SU-DHL-6 (cell line): ENCODE data around the gene C2CD3.

Experiments used
- H2AFZ ChIP-seq: fragments of 200-600 bp; sonication (generic); 2 replicates; pipeline ENCODE4 v1.6.1; 2014; ENCODE audit warnings: low read depth, mild to moderate bottlenecking, moderate library complexity, mixed read lengths, antibody characterized with exemption, low read length; ENCODE audit not compliant: severe bottlenecking
- H3F3A ChIP-seq: fragments of 200-600 bp; shearing (Covaris generic); 2 replicates; pipeline ENCODE4 v1.6.0; 2016; ENCODE audit warnings: antibody characterized with exemption, mild to moderate bottlenecking; ENCODE audit not compliant: insufficient read depth
- H3K27ac ChIP-seq: fragments of 200-600 bp; sonication (generic); 2 replicates; pipeline ENCODE4 v1.5.1; 2016; ENCODE audit warnings: low read depth, mild to moderate bottlenecking, low read length, moderate library complexity, mixed read lengths
- H3K27me3 ChIP-seq: fragments of 200-600 bp; sonication (generic), shearing (Covaris generic); 2 replicates; pipeline ENCODE4 v1.6.0; 2014; ENCODE audit warnings: mild to moderate bottlenecking, low read length
- H3K36me3 ChIP-seq: fragments of 200-600 bp; sonication (generic); 2 replicates; pipeline ENCODE4 v1.6.1; 2014; ENCODE audit warnings: mild to moderate bottlenecking, low read length, mixed read lengths
- H3K4me2 ChIP-seq: fragments of 300-600, 200-600 bp; shearing (Covaris generic), sonication (generic); 2 replicates; pipeline ENCODE4 v1.6.0; 2014; ENCODE audit warnings: low read length, low read depth, mild to moderate bottlenecking; ENCODE audit not compliant: poor library complexity, severe bottlenecking
- H3K4me3 ChIP-seq: fragments of 200-600 bp; sonication (generic); 2 replicates; pipeline ENCODE4 v1.5.1; 2014; ENCODE audit warnings: antibody characterized with exemption, low read length, mild to moderate bottlenecking, mixed read lengths; ENCODE audit not compliant: insufficient read depth, poor library complexity, severe bottlenecking
- H3K79me2 ChIP-seq: fragments of 200-600 bp; sonication (generic); 2 replicates; pipeline ENCODE4 v1.6.1; 2014; ENCODE audit warnings: mild to moderate bottlenecking, low read length, moderate library complexity; ENCODE audit not compliant: insufficient read depth
- H3K9ac ChIP-seq: fragments of 200-600 bp; sonication (generic); 2 replicates; pipeline ENCODE4 v1.7.0; 2014; ENCODE audit warnings: mild to moderate bottlenecking, low read length
- H3K9me2 ChIP-seq: fragments of 200-600 bp; sonication (generic); replicated peaks from 2 replicates; pipeline ENCODE4 v1.6.1; 2014; ENCODE audit warnings: low read length; ENCODE audit not compliant: insufficient read depth
- H3K9me3 ChIP-seq: fragments of 200-600 bp; sonication (generic); 2 replicates; pipeline ENCODE4 v1.6.1; 2014; ENCODE audit warnings: low read length, mixed read lengths; ENCODE audit not compliant: insufficient read depth
- H4K20me1 ChIP-seq: fragments of 200-600 bp; sonication (generic); 2 replicates; pipeline ENCODE4 v1.6.1; 2014; ENCODE audit warnings: low read depth, mild to moderate bottlenecking, antibody characterized with exemption, low read length, moderate library complexity, mixed read lengths
- EZH2phosphoT487 ChIP-seq: fragments of 200-600 bp; sonication (generic), shearing (Covaris generic); conservative IDR thresholded peaks from 2 replicates; pipeline ENCODE4 v1.6.1; 2018; ENCODE audit warnings: mild to moderate bottlenecking, antibody characterized with exemption, low read length, moderate library complexity, mixed read lengths
- TF ChIP-seq, protein P1 (sequence below): fragments of 200-600 bp; sonication (generic); IDR thresholded peaks from one replicate; pipeline ENCODE4 v1.5.1; 2017; ENCODE audit warnings: antibody characterized with exemption, mild to moderate bottlenecking, low read length, moderate library complexity; ENCODE audit not compliant: insufficient read depth, poor library complexity, severe bottlenecking

Gene C2CD3

GRCh38 chr11:73963861-73964260 lies 206.9 kb downstream of the C2CD3 start:
- H3K79me2 ChIP-seq, result no peaks in the 10 kb centered on the region
- H3K4me3 ChIP-seq, result no peak overlapping the region
- TF ChIP-seq, protein P1, sequence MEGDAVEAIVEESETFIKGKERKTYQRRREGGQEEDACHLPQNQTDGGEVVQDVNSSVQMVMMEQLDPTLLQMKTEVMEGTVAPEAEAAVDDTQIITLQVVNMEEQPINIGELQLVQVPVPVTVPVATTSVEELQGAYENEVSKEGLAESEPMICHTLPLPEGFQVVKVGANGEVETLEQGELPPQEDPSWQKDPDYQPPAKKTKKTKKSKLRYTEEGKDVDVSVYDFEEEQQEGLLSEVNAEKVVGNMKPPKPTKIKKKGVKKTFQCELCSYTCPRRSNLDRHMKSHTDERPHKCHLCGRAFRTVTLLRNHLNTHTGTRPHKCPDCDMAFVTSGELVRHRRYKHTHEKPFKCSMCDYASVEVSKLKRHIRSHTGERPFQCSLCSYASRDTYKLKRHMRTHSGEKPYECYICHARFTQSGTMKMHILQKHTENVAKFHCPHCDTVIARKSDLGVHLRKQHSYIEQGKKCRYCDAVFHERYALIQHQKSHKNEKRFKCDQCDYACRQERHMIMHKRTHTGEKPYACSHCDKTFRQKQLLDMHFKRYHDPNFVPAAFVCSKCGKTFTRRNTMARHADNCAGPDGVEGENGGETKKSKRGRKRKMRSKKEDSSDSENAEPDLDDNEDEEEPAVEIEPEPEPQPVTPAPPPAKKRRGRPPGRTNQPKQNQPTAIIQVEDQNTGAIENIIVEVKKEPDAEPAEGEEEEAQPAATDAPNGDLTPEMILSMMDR, result no peak
- TF ChIP-seq EZH2phosphoT487, result no peak
- no peak overlapping the region for H3K27ac ChIP-seq
- no peaks in the 10 kb centered on the region for H3K27me3 ChIP-seq
- no peaks in the 10 kb centered on the region for H3F3A ChIP-seq
- no peaks in the 10 kb centered on the region for H3K9me2 ChIP-seq
- H3K4me2 ChIP-seq, result no peak overlapping the region
- 0 out of 2 replicates have a peak overlapping the region, but pooled peaks have one; percentile 14 for H3K9ac ChIP-seq
- no peaks in the 10 kb centered on the region for H3K9me3 ChIP-seq
- H4K20me1 ChIP-seq, result no peaks in the 10 kb centered on the region
- H3K36me3 ChIP-seq, result no peaks in the 10 kb centered on the region
- no peak overlapping the region for H2AFZ ChIP-seq
